Cardiac muscle cell (in vitro differentiated cells and primary cell): ENCODE data around the gene TIMELESS. TPM values are rescaled to one million over a fixed set of nuclear protein-coding genes. Genes with fewer than 3 reads are reported as not detected.

Experiments
- DNase-seq, 2 donors: peaks; one replicate each; pipeline versions ENCODE4 v3.0.0 to v3.0.0-alpha.2; 2010 to 2017; ENCODE audit warnings: low read depth in 1 of 2, low spot score in 1 of 2
- H3K27ac ChIP-seq: fragments of 200-600 bp; sonication (generic); 2 replicates; pipeline ENCODE4 v1.5.1; 2016
- H3K27me3 ChIP-seq: fragments of 200-600 bp; sonication (generic); 2 replicates; pipeline ENCODE4 v1.6.0; 2016; ENCODE audit warnings: control low read depth
- H3K36me3 ChIP-seq: fragments of 200-600 bp; sonication (generic); 2 replicates; pipeline ENCODE4 v1.5.1; 2016; ENCODE audit warnings: control low read depth
- H3K4me1 ChIP-seq: fragments of 200-600 bp; sonication (generic); 2 replicates; pipeline ENCODE4 v1.8.1; 2017; ENCODE audit warnings: low read depth, mild to moderate bottlenecking, mixed run types
- H3K4me3 ChIP-seq: fragments of 200-600 bp; sonication (generic); 2 replicates; pipeline ENCODE4 v1.5.1; 2016; ENCODE audit warnings: mild to moderate bottlenecking
- H3K9me3 ChIP-seq: fragments of 200-600 bp; sonication (generic); 2 replicates; pipeline ENCODE4 v1.5.1; 2017; ENCODE audit warnings: low read depth, mild to moderate bottlenecking, control low read depth
- CTCF ChIP-seq: IDR thresholded peaks from 2 replicates; pipeline ENCODE4 v1.5.1; 2012; ENCODE audit warnings: low read depth, mild to moderate bottlenecking, low read length
- polyA plus RNA-seq: library from polyadenylated mRNA; unstranded; fragments of >200 nt; fragmentation: Nextera tagmentation; extraction: Ambion mirVana; gene quantifications from 2 replicates; pipeline ENCODE4 v1.2.1, GENCODE V29; 2016
- total RNA-seq: library from RNA; depleted of rRNA; stranded (reverse); fragments of >200 nt; gene quantifications from 2 replicates; pipeline ENCODE4 v1.2.3, GENCODE V29; 2016

Gene TIMELESS
- total and polyA plus RNA-seq, 2 experiments from 2014 or later: 19.6 to 22.7 TPM

- H3K27me3 ChIP-seq: no peaks in the 10 kb centered on the region
- no peaks in the 10 kb centered on the region for H3K36me3 ChIP-seq
- no peak overlapping the region for H3K27ac ChIP-seq
- H3K4me3 ChIP-seq: no peak overlapping the region
- no peak for TF ChIP-seq CTCF
- H3K4me1 ChIP-seq: no peaks in the 10 kb centered on the region
- no peaks in the 10 kb centered on the region for H3K9me3 ChIP-seq
- no peak for DNase-seq
Observed at GRCh38 chr12:56398324-56398723, 50.9 kb downstream of the TIMELESS start.

GRCh38 chr12:56392331-56392730 lies 56.9 kb downstream of the TIMELESS start:
- no peak for TF ChIP-seq CTCF
- no peaks in the 10 kb centered on the region for H3K9me3 ChIP-seq
- no peak overlapping the region for H3K27ac ChIP-seq
- no peaks in the 10 kb centered on the region for H3K27me3 ChIP-seq
- DNase-seq: no peak
- no peaks in the 10 kb centered on the region for H3K36me3 ChIP-seq
- no peaks in the 10 kb centered on the region for H3K4me1 ChIP-seq
- no peak overlapping the region for H3K4me3 ChIP-seq

- H3K36me3 ChIP-seq: no peaks in the 10 kb centered on the region
- no peak for DNase-seq
- no peak overlapping the region for H3K27ac ChIP-seq
- no peaks in the 10 kb centered on the region for H3K4me1 ChIP-seq
- H3K4me3 ChIP-seq: no peak overlapping the region
- no peaks in the 10 kb centered on the region for H3K27me3 ChIP-seq
- H3K9me3 ChIP-seq: no peaks in the 10 kb centered on the region
- TF ChIP-seq CTCF: no peak
Observed at GRCh38 chr12:56391721-56392120, 57.5 kb downstream of the TIMELESS start.

GRCh38 chr12:56389412-56389811 lies 59.8 kb downstream of the TIMELESS start:
- no peaks in the 10 kb centered on the region for H3K9me3 ChIP-seq
- no peak for TF ChIP-seq CTCF
- no peak overlapping the region for H3K27ac ChIP-seq
- no peak overlapping the region for H3K4me3 ChIP-seq
- H3K27me3 ChIP-seq: no peaks in the 10 kb centered on the region
- no peaks in the 10 kb centered on the region for H3K4me1 ChIP-seq
- no peak for DNase-seq
- no peaks in the 10 kb centered on the region for H3K36me3 ChIP-seq

GRCh38 chr12:56387152-56387736 lies 62.0 kb downstream of the TIMELESS start:
- Histone ChIP-seq H3K36me3 (no peaks in the 10 kb centered on the region), H3K4me1 (no peaks in the 10 kb centered on the region), H3K4me3 (no peak overlapping the region), H3K27ac (no peak overlapping the region), H3K9me3 (no peaks in the 10 kb centered on the region), H3K27me3 (no peaks in the 10 kb centered on the region)
- DNase-seq: peak in 1 of 2 donors; percentile 33
- TF ChIP-seq CTCF: no peak
